GM10248 (cell line): Measurements from ENCODE around the gene EDC4.
A peak's percentile ranks its signal among the peaks of the same experiment; 100 is the strongest.

Experiments
- CTCF ChIA-PET: fragments of 300-600 bp; sonication (Branson Sonifier 250); formaldehyde crosslinking; extraction: SDS; loops from one replicate; lab custom pipeline; 2021; ENCODE audit warnings: antibody characterized with exemption; lab: Yijun Ruan, JAX
- POLR2A ChIA-PET: fragments of 350-650 bp; sonication (Branson Sonifier 250); formaldehyde crosslinking; extraction: SDS; loops from one replicate; lab custom pipeline; 2020; ENCODE audit warnings: antibody characterized with exemption; lab: Yijun Ruan, JAX
- DNase-seq: peaks from one replicate; pipeline ENCODE4 v3.0.0; 2012; ENCODE audit errors: extremely low spot score
- CTCF ChIP-seq: IDR thresholded peaks from 2 replicates; pipeline ENCODE4 v1.5.1; 2012; ENCODE audit warnings: mild to moderate bottlenecking, low read depth; ENCODE audit errors: extremely low read depth, missing control alignments, control extremely low read depth

Gene EDC4

GRCh38 chr16:67872631-67873434 is at the start of gene EDC4:
Gene EDC4, plus strand, starts transcription at chr16:67873052. Its CDS starts 210 bp downstream, at chr16:67873262.
- CTCF ChIA-PET: interaction anchor here (0.9 to 3.9 kb wide), 7 partner anchors 10 to 357 kb away, joined by 3 to 29 read pairs (median 5); partner anchors contain the start of gene NRN1L
- TF ChIP-seq CTCF: no peak
- peak; percentile 96 for DNase-seq
- POLR2A ChIA-PET: interaction anchor here (0.6 to 0.7 kb wide), 2 partner anchors 18 to 20 kb away, joined by 3 read pairs; partner anchors contain the start of gene PSKH1

DNA sequence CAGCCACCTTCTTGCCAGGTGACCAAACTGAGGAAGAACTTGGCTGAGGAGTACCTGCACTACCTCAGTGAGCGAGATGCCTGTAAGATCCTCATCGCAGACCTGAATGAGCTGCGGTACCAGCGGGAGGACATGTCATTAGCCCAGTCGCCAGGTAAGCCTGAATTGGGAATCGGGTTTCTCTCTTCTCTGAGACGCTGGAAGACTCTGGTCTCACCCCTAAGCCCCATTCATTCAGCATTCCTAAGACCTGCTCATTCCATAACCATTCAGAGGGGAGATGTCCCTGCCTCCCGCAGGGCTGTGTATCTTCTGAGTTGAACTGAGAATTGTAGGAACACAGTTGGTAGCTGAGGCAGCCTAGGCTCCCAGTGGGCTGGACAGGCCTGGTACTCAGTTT is 47.7 kb upstream of the EDC4 start:
- ChIA-PET CTCF (interaction anchor here (1.2 to 11.3 kb wide), 4 partner anchors 10 to 216 kb away, joined by 3 to 159 read pairs (median 5); no protein-coding TSS in a partner anchor), POLR2A (no interaction called here)
- TF ChIP-seq CTCF: no peak
- no peak for DNase-seq

DNA sequence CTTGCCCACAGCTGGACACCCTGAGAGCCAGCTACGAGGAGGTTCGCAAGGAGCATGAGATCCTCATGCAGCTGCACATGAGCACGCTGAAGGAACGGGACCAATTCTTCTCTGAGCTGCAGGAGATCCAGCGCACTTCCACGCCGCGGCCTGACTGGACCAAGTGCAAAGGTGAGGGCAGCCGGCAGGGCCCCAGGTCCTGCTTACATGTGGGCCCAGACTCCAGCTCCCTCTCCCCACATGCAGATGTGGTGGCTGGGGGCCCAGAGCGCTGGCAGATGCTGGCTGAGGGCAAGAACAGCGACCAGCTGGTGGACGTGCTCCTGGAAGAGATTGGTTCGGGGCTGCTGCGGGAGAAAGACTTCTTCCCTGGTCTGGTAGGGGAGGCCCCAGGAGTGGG is 46.9 kb upstream of the EDC4 start:
- no peak for TF ChIP-seq CTCF
- no peak for DNase-seq
- ChIA-PET CTCF (interaction anchor here (1.2 to 11.3 kb wide), 4 partner anchors 10 to 215 kb away, joined by 3 to 159 read pairs (median 5); no protein-coding TSS in a partner anchor), POLR2A (interaction anchor here (1.2 kb wide), 1 partner anchor 10 kb away, joined by 4 read pairs; no protein-coding TSS in a partner anchor)

- no peak for DNase-seq
- TF ChIP-seq CTCF: no peak
- ChIA-PET POLR2A (interaction anchor here (0.6 to 1.3 kb wide), 2 partner anchors 16 to 22 kb away, joined by 3 to 4 read pairs; partner anchors contain the start of genes RANBP10 and TSNAXIP1), CTCF (interaction anchor here (1.4 to 11.3 kb wide), 2 partner anchors 14 to 307 kb away, joined by 3 to 159 read pairs; no protein-coding TSS in a partner anchor)
These were observed 44.2 kb upstream of the EDC4 start for GRCh38 chr16:67828651-67829050.

DNA sequence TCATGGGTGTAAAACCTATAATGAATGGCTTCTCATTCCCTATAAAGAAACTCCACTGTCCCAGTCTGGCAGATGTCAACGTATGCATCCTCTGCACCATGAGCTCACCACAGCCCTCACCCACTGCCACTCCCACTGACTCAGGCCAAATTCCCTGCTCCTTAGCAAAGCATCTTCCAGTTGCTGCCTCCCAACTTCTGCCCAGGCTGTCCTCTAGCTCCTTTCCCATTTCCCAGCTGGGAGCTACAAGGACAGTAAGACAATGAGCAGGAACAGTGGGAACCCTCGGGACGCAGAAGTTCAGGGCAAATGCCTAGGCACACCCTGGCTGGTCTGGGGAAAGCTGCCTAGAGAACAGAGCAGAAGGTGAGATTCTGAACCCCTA is 39.8 kb upstream of the EDC4 start:
- ChIA-PET CTCF (interaction anchor here (0.8 to 11.3 kb wide), 11 partner anchors 8 to 319 kb away, joined by 3 to 159 read pairs (median 4); no protein-coding TSS in a partner anchor), POLR2A (interaction anchor here (1.0 kb wide), 1 partner anchor 18 kb away, joined by 3 read pairs; no protein-coding TSS in a partner anchor)
- no peak for DNase-seq
- no peak for TF ChIP-seq CTCF
